GM21390 (cell line): ENCODE results near the gene KY.

Source experiments
- ATAC-seq: cut with Tn5 transposase; IDR thresholded peaks from one replicate; pipeline ENCODE4 v1.9.1; 2021; ENCODE audit not compliant: unreplicated experiment

The KY gene

DNA sequence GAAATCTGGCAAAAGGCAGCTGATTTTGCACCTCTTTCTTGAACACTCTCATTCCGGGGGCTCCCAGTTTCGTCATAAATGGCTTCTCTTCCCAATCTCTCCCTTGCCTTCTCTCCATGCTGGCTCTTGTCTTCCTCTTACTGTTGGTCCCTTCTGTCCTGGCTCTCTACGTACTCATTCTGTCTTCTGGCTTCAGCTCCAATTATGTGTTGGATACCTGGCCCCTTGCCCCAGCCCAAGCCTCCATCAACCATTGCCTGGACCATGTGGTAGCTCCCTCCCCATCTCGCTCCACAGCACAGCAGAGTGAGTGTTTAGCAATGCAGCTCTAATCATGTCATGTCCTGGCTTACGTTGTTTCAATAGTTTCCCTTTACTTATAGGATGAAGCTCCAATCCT is 21.7 kb upstream of the KY start:
- no peak for ATAC-seq

- ATAC-seq, result no peak
Observed at GRCh38 chr3:134667956-134668355, 17.1 kb upstream of the KY start.

GRCh38 chr3:134667406-134667805 is 16.6 kb upstream of the KY start:
- no peak for ATAC-seq

DNA sequence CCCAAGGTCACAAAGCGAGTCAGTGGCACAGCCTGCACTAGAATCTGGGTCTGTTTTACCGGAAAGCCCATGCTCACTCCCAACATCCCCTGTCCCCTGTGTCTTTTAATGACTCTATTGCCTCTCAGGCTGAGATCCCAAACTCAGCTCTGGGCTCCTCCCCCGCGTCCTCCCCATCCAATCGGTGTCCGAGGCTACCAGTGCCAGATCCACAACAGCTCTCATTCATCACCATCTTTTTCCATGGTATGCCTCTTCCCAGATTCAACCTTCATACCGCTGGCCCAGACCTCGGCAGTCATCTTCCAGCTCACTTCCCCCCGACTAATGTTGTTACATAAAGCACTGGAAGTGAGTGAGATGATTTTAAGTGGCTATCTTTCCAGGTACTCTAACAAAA is 16.1 kb upstream of the KY start:
- no peak for ATAC-seq

- ATAC-seq, result no peak
Observed at GRCh38 chr3:134666466-134666865, 15.6 kb upstream of the KY start.

DNA sequence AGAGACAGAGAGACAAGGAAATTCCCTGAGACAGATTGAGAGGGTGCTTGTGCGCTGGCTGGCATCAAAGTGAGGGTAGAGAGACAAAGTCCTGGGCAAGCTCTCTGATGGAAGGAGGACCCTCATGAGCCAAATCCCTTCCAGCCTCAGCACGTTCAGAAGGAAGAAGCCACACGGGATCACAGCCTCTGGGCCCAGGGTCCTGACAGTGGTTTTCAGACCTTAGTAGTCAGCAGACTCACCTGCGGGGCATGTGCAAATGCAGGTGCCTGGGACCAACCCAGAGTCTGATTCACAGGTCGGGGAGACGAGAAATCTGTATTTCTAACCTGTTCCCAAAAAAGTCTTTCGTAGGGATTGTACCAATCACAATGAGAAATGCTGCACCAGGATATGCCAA is 15.2 kb upstream of the KY start:
- ATAC-seq, result no peak

DNA sequence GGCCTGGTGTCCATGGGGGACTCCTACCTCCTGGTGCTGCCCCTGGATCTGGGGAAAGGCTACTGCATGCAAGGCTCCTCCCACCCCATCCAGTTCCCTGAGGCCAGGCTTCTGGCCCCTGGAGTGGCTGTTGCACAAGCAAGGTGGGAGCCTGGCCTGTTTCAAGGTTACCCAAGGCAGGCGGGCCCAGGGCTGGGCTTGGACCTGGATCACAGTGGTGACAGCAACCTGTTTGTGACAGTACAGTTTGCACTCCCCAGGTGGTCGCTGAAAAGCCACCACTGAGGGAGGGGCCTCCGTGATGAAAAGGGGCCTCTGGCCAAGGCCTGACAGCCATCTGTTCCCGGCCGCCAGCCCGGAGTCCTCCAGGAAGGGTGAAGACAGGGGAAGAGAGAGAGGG is 14.4 kb upstream of the KY start:
- no peak for ATAC-seq

GRCh38 chr3:134663721-134664456 is 13.1 kb upstream of the KY start:
- ATAC-seq, result no peak

GRCh38 chr3:134660046-134660441 is 9.2 kb upstream of the KY start:
- no peak for ATAC-seq

DNA sequence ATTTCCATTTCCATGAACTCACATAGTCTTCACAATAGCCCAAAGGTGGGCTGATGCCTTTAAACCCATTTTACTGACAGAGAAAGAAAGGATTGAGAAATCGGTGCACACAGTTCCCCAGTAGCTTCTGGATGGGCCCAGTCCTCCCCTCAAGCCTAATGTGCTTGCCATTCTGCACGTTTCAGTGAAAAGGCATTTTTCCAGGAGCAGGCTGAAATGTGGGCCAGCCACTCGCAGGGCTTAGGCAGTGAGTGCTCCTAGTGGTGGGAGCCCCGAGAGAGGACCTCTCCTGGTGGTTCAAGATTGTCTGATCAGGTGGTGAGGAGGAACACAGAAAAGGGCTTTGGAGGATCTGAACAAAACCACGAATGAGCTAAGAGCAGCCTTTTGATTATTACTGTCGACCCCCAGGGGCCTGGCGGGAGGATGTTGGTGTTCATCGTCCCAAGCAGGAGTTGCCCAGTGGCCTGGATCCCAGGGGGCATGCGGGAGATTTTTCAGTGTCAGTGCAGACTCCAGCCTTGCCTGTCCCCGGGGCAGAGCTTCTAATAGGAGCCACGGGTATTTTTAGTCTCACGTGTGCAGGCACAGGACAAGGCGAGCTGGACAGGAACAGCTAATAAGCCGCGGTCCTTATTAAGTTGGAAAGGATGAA is 8.7 kb upstream of the KY start:
- no peak for ATAC-seq

DNA sequence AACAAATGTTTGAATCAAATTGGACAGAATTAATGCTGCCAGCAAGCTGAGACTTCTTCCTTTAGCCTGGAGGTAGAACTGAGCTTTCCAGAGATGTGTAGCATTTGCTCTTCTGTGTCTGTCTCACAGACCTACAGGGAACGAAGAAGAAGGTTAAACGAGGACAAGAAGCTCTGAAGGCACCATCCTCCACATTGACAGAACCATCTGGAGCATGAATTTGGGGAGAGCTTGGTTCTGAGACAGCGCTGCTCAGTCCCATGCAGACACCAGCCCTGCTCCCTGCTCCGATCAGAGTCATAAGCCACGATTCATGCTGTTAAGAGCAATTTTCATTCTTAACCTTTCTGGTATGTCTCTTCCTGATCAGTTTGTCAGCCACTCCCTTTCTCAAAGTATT is 7.7 kb upstream of the KY start:
- ATAC-seq, result no peak

- no peak for ATAC-seq
Observed at GRCh38 chr3:134656211-134656800, 5.5 kb upstream of the KY start.

DNA sequence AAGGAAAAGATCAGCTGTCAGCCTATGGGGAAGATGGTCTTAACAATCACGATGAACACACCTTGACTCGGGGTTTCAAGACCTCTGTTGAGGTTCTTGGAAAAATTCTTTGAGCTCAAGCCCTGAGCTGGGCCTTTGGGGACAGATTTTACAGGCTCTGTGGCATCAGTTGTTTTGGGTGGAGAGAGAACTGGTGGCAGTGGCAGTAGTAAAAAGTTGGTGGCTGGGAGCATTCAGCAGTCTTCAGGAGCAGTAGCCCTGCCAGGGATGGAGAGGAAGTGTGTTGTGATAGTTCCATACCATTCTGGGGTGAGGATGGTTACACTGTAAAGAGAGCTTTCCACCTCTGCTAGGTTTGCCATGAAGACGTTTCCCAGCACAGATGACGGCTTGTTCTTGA is 4.9 kb upstream of the KY start:
- ATAC-seq, result no peak

GRCh38 chr3:134654031-134654430 is 3.2 kb upstream of the KY start:
- ATAC-seq, result no peak

DNA sequence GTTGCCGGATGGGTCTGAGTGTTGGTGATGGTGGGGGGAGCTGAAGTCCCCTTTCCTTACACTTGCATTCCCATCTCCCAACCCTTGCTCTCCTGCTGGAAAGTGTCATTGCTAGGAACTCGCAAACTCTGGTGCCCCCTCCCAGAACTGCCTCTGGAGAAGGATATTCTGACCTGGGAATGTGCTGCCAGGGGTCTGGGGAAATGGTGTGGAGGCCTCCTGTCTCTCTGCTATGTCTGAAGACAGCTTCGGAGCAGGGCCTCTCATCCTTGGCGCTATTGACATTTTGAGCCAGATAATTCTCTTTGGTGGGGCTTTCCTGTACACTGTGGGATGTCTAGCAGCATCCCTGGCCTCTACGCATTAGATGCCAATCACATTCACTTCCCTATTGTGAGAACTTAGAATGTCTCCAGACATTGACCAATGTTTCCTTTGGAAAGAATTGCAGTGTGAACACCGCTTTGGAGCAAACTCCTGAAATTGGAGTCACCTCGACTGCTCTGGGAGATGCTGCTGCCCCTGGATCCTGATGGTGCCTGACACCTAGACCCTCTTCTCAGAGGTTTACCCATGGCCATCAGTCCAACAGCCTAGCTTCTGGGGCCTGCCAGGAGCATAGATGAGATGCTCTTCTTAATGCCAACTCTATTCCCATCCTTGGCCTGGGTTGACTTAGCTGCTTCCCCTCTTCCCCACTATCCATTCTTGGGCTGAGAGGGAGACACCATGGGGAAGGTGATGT is 2.2 kb upstream of the KY start:
- no peak for ATAC-seq

- no peak for ATAC-seq
Observed at GRCh38 chr3:134652409-134652831, 1.6 kb upstream of the KY start.

GRCh38 chr3:134651347-134652041 is 672 bp upstream of the KY start:
- ATAC-seq, result no peak

- ATAC-seq, result no peak
Observed at GRCh38 chr3:134649106-134649705, 1.6 kb downstream of the KY start.

DNA sequence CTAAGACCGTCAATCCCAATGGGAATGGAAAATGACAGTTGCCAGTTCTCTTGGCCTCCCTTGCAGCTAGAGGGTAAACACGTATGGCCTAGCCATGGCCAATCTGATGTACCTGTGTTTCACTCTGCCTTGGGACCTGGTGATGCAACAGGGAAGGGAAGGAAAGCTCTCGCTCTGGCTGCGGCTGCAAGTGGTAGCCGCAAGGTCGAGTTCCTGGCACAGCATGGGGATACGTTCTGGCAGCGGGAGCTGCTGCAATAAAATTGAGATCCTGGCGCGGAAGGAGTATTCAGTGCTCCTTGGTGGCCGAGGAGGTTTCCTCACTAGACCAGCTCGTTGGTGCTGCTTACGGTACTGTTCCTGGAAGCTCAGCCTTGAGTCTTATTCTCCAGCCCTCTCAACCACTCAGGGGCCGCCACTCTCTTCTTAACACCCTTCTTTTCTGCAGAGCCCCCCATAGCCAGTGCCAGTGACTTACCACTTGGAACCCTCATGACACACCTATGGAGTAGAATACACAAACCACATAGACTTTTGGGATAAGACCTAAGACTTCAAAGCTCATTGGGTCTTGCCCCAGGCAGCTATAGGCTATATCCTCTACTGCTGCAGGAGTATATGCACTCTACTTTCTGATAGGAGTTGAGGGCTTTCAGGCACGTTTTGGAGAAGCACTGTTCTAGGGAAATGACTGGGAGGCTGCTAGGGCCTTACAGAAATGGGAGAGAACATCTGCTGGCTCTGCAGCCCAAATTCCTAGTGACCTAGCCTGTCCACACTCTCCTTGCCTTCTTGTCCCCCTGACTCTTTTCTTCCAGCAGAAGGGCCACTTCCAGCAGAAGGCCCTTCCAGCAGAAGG is 2.7 kb downstream of the KY start:
- ATAC-seq, result no peak

DNA sequence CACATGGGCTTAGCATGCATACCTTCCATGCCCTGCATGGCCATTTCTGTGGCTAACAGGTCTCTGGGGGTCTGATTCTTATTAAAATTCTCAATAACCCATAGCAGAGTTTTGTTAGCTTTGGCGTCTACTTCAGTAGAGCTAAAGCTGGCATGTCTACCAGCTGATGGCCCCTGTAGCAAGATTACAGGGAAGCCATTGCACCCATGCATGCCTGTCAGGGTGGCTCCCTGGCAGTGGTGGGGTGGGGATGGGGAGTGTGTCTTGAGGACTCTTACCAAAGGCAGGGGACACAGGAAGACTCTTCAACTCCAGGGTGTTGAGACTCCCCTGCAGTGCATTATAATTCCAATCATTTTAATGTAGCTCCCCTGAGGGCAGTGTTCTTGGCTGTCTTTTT is 4.7 kb downstream of the KY start:
- no peak for ATAC-seq
